GM18870 (cell line): ENCODE results near the gene CARD11.
"Not testable (repeated sequence)": the region's sequence is repeated elsewhere in the genome, so short reads cannot be mapped to it uniquely, and the experiment has no call there.

ENCODE experiments used
- ATAC-seq: cut with Tn5 transposase; IDR thresholded peaks from one replicate; pipeline ENCODE4 v1.9.1; 2021; ENCODE audit warnings: moderate library complexity; ENCODE audit not compliant: unreplicated experiment

The CARD11 gene

GRCh38 chr7:2928613-2929311 lies 114.9 kb downstream of the CARD11 start:
- ATAC-seq: no peak

DNA sequence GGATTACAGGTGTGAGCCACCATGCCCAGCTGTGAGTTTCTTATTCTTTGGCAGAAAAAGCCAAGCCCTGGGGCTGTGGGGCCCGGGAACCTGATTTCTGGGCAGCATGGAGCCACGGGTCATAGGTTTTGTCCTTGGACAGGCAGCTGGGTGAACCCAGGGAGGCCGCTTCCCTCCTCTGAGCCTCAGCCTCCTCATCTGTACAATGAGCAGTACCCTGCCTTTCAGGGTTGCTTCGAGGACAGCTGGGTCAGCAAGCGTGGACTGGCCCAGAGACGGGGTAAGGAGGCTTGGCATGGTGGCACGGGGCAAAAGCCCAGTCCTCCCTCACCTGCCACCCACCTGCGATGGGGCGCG lies 115.4 kb downstream of the CARD11 start:
- no peak for ATAC-seq

- no peak for ATAC-seq
Observed at GRCh38 chr7:2927592-2927991, 116.1 kb downstream of the CARD11 start.

- ATAC-seq: no peak
Observed at GRCh38 chr7:2926896-2927405, 116.7 kb downstream of the CARD11 start.

- ATAC-seq: no peak
Observed at GRCh38 chr7:2926120-2926895, 117.4 kb downstream of the CARD11 start.

- no peak for ATAC-seq
Observed at GRCh38 chr7:2924866-2925840, 118.5 kb downstream of the CARD11 start.

DNA sequence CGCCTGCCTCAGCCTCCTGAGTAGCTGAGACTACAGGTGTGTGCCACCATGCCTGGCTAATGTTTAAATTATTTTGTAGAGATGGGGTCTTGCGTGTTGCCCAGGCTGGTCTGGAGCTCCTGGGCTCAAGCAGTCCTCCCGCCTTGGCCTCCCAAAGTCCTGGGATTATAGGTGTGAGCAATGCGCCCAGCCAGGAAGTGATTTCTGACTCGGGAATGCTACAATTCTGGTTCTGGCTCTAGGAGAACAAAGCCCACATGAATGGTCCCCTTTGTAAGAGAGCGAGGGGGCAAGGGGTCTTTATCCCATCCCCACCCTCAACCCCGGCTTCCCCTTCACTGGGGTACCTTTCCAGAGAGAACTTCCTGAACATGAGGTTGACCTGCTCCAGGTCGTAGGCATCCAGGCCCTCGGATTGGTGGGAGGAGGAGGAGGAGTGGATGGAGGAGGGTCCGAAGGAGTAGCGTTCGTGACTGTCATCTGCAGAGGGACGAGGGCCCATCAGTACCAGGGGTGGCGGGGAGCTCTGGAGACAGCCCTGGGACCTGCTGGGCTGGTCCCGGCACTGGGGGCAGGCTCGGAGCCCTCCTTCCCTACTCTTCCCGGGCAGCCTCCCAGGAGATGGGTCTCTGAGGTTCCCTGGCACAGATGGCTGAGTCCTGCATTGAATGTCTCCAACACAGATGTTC lies 119.6 kb downstream of the CARD11 start:
- ATAC-seq: no peak

GRCh38 chr7:2923291-2923781 lies 120.3 kb downstream of the CARD11 start:
- no peak for ATAC-seq

DNA sequence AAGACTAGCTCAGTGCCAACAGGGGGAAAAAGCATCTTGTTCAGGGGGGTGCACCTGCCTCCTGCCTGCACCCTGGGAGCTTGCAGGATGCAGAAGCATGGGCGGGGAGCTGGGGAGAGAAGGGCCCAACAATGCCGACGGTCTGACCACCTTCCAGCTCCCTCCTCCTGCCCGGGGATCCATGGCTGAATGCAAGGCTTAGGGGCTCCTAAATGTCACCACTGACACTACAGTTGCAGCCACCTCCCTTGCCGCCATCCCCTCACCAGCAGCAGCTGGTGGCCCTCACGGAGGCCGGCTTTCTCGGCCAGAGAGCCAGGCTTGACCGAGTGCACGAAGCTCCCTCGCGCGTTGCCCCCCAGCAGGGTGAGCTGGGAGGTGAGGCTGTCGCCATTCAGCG lies 120.8 kb downstream of the CARD11 start:
- ATAC-seq: no peak

GRCh38 chr7:2922348-2922691 lies 121.3 kb downstream of the CARD11 start:
- ATAC-seq: no peak

GRCh38 chr7:2921653-2922347 lies 121.9 kb downstream of the CARD11 start:
- ATAC-seq: no peak

GRCh38 chr7:2920956-2921652 lies 122.6 kb downstream of the CARD11 start:
- no peak for ATAC-seq

- ATAC-seq: not testable (repeated sequence)
Observed at GRCh38 chr7:2920480-2920879, 123.2 kb downstream of the CARD11 start.

GRCh38 chr7:2920041-2920440 lies 123.6 kb downstream of the CARD11 start:
- no peak for ATAC-seq

- no peak for ATAC-seq
Observed at GRCh38 chr7:2919256-2919655, 124.4 kb downstream of the CARD11 start.

DNA sequence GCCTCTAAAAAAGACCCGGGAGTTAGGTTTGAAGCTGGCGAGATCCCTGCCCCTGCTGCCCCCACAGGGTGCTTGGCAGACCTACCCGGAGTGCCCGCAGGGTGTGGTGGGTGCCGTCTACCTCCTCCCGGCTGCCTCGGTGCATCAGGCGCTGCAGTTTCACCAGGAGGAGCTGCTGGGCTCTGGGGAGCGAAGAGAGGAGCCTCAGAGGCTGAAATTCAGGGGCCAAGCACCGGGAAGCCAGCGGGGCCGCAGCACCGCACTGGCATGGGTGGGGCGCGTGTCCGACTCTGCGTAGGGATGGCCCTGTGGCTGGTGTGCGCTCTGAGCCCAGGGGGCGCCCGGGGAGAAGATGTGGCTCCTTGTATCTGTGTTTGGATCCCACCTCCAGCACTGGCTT lies 125.3 kb downstream of the CARD11 start:
- no peak for ATAC-seq

- ATAC-seq: no peak
Observed at GRCh38 chr7:2915023-2915422, 128.6 kb downstream of the CARD11 start.

GRCh38 chr7:2913760-2914387 lies 129.8 kb downstream of the CARD11 start:
- no peak for ATAC-seq
